K562 (cell line): Measurements from ENCODE around the gene GALNT12. TPM values are rescaled to one million over a fixed set of nuclear protein-coding genes. Genes with fewer than 3 reads are reported as not detected.

Experiments
- ATAC-seq: fragments of 200-7000 bp; cut with Tn5 transposase; 3 replicates; pipeline ENCODE4 v1.9.1; 2020; ENCODE audit warnings: moderate library complexity
- BruUV-seq: library from RNA; stranded (reverse); fragments of 400-500 nt; replicated peaks from 2 replicates; lab custom pipeline; 2021; lab: Mats Ljungman, UMichigan
- CTCF ChIA-PET: fragments of 300-600 bp; formaldehyde crosslinking; extraction: SDS; loops from one replicate; lab custom pipeline; 2021; ENCODE audit warnings: low intra/inter-chr PET ratio; lab: Yijun Ruan, JAX
- POLR2A ChIA-PET: fragments of 300-600, 350-650 bp; sonication (Branson Sonifier 250); formaldehyde crosslinking; extraction: SDS; loops from one replicate; lab custom pipeline; 2021; ENCODE audit warnings: antibody characterized with exemption, inconsistent platforms; lab: Yijun Ruan, JAX
- DNase-seq, 4 experiments: peaks; one replicate each; pipeline versions ENCODE4 v3.0.0 to v3.0.0-alpha.2; 2011 to 2018; ENCODE audit warnings: low spot score in 3 of 4, mixed read lengths in 3 of 4; ENCODE audit errors: extremely low read depth in 1 of 4
- FAIRE-seq: peaks from 2 replicates; lab custom pipeline; 2011; peaks lifted over from hg19 to GRCh38; lab: Jason Lieb, UNC
- H2AFZ ChIP-seq: 2 replicates; pipeline ENCODE4 v1.6.0; 2011; ENCODE audit warnings: low read depth, low read length, control low read depth, inconsistent platforms
- H3K27ac ChIP-seq: fragments of 200-600 bp; 3 replicates; pipeline ENCODE4 v1.8.0; 2011; ENCODE audit warnings: low read depth, mild to moderate bottlenecking, control low read depth, inconsistent platforms, low read length, moderate library complexity, mixed read lengths; ENCODE audit errors: extremely low read depth
- H3K27me3 ChIP-seq, 2 experiments: fragments of 300-600 bp in 1 of 2; 2 replicates in 1 of 2; 3 replicates in 1 of 2; pipeline versions ENCODE4 v1.6.0 to v1.8.0; 2011; ENCODE audit warnings: inconsistent platforms in 2 of 2, low read length in 2 of 2, mild to moderate bottlenecking in 1 of 2, mixed read lengths in 1 of 2, moderate library complexity in 1 of 2; ENCODE audit not compliant: control insufficient read depth in 2 of 2, insufficient read depth in 2 of 2
- H3K36me3 ChIP-seq: fragments of 300-600 bp; 3 replicates; pipeline ENCODE4 v1.8.0; 2011; ENCODE audit warnings: mild to moderate bottlenecking, low read length, inconsistent platforms; ENCODE audit not compliant: control insufficient read depth, insufficient read depth
- H3K4me1 ChIP-seq, 2 experiments: fragments of 200-600 bp in 1 of 2; replicated peaks in 1 of 2; 2 replicates in 1 of 2; 3 replicates in 1 of 2; pipeline versions ENCODE4 v1.5.1 to v1.8.0; 2011; ENCODE audit warnings: inconsistent platforms in 2 of 2, low read length in 2 of 2, mild to moderate bottlenecking in 1 of 2, mixed read lengths in 1 of 2, moderate library complexity in 1 of 2; ENCODE audit not compliant: control insufficient read depth in 2 of 2, insufficient read depth in 2 of 2
- H3K4me2 ChIP-seq: 2 replicates; pipeline ENCODE4 v1.6.1; 2011; ENCODE audit warnings: low read length, control low read depth, inconsistent platforms, mixed read lengths; ENCODE audit not compliant: insufficient read depth
- H3K4me3 ChIP-seq: fragments of 200-600 bp; sonication (generic), shearing (Covaris generic); 2 replicates; pipeline ENCODE4 v1.5.1; 2016; ENCODE audit warnings: control low read depth, inconsistent platforms
- H3K79me2 ChIP-seq: fragments of 200-600 bp; 3 replicates; pipeline ENCODE4 v1.8.0; 2011; ENCODE audit warnings: low read length, inconsistent platforms; ENCODE audit not compliant: control insufficient read depth, insufficient read depth
- H3K9ac ChIP-seq, 2 experiments: 2 replicates each; pipeline versions ENCODE4 v1.6.0 to v1.6.1; 2011; ENCODE audit warnings: low read depth in 2 of 2, low read length in 2 of 2, control low read depth in 1 of 2, inconsistent platforms in 1 of 2, mild to moderate bottlenecking in 1 of 2, mixed read lengths in 1 of 2; ENCODE audit not compliant: insufficient read depth in 1 of 2
- H3K9me1 ChIP-seq: one replicate; pipeline ENCODE4 v1.6.0; 2011; ENCODE audit warnings: inconsistent platforms, mild to moderate bottlenecking, low read length, moderate library complexity; ENCODE audit not compliant: control insufficient read depth, insufficient read depth
- H3K9me3 ChIP-seq: replicated peaks from 2 replicates; pipeline ENCODE4 v1.5.1; 2011; ENCODE audit warnings: low read depth, low read length, inconsistent platforms; ENCODE audit not compliant: control insufficient read depth, insufficient read depth
- H4K20me1 ChIP-seq: replicated peaks from 2 replicates; pipeline ENCODE4 v1.6.1; 2011; ENCODE audit warnings: low read length, inconsistent platforms, mixed read lengths; ENCODE audit not compliant: control insufficient read depth, insufficient read depth
- E2F6 ChIP-seq, 2 experiments: IDR thresholded peaks; 2 replicates each; pipeline ENCODE4 v1.6.1; 2011; ENCODE audit warnings: borderline replicate concordance in 1 of 2, control low read depth in 1 of 2, low read depth in 1 of 2, low read length in 1 of 2, mild to moderate bottlenecking in 1 of 2, mixed read lengths in 1 of 2, moderate library complexity in 1 of 2; ENCODE audit not compliant: insufficient read depth in 1 of 2, insufficient read length in 1 of 2, poor library complexity in 1 of 2, severe bottlenecking in 1 of 2; ENCODE audit errors: extremely low read depth in 1 of 2
- ETS2 ChIP-seq: IDR thresholded peaks from 2 replicates; pipeline ENCODE4 v1.6.1; 2016; ENCODE audit warnings: borderline replicate concordance, missing genetic modification characterization, mild to moderate bottlenecking, moderate library complexity, missing compliant biosample characterization; ENCODE audit not compliant: poor library complexity, severe bottlenecking
- KDM2B ChIP-seq: fragments of 250-450 bp; sonication (Bioruptor Pico); IDR thresholded peaks from 2 replicates; pipeline ENCODE4 v1.8.0; 2021; ENCODE audit warnings: mild to moderate bottlenecking, moderate library complexity
- RB1 ChIP-seq: fragments of 450-650 bp; IDR thresholded peaks from 2 replicates; pipeline ENCODE4 v1.6.1; 2017; ENCODE audit warnings: low read depth, mild to moderate bottlenecking
- SIRT6 ChIP-seq: IDR thresholded peaks from one replicate; pipeline ENCODE4 v1.6.1; 2012; ENCODE audit warnings: low read depth, mild to moderate bottlenecking, control low read depth, inconsistent platforms, low read length, moderate library complexity
- TRIM24 ChIP-seq, 2 experiments: fragments of 450-650 bp; IDR thresholded peaks; 2 replicates each; pipeline ENCODE4 v1.6.1; 2016
- ZNF318 ChIP-seq, 2 experiments: fragments of 450-650 bp; IDR thresholded peaks; 2 replicates each; pipeline ENCODE4 v1.6.1; 2016; ENCODE audit warnings: mild to moderate bottlenecking in 2 of 2, borderline replicate concordance in 1 of 2, low read depth in 1 of 2, moderate library complexity in 1 of 2
- WGBS: fragments of 100-300 bp; shearing (Covaris generic); methylation state at CpG from one replicate; pipeline ENCODE4 v1.1.6; 2016; ENCODE audit warnings: low coverage, mixed read lengths; ENCODE audit not compliant: insufficient coverage; ENCODE audit errors: missing lambda C conversion rate; 5-methylcytosine and 5-hydroxymethylcytosine counted together
- in situ Hi-C: fragments of 300-500 bp; cut with MboI; formaldehyde crosslinking; loops from 4 replicates; pipeline ENCODE4 v1.15.0; 2018; ENCODE audit warnings: inconsistent platforms, mixed read lengths
- intact Hi-C: fragments of 100-400 bp; cut with micrococcal nuclease; formaldehyde crosslinking; loops from 2 replicates; pipeline ENCODE4 v1.14.2; 2022
- polyA plus RNA-seq, 8 experiments: library from polyadenylated mRNA; depleted of rRNA in 4 of 8; stranded (reverse) in 5 of 8; unstranded in 3 of 8; fragments of >200 nt; fragmentation: Nextera tagmentation in 2 of 8; fragmentation: Illumina TruSeq in 1 of 8; extraction: Ambion mirVana in 2 of 8; extraction: Trizol in 1 of 8; gene quantifications; 2 replicates each; pipeline versions ENCODE4 v1.2.1 to v1.2.3, GENCODE V29; 2011 to 2014; ENCODE audit warnings: inconsistent platforms in 1 of 8, missing spikeins in 1 of 8
- total RNA-seq, 7 experiments: library from RNA; depleted of rRNA in 6 of 7; stranded (reverse); fragments of >200 nt in 6 of 7; fragmentation: Illumina TruSeq in 2 of 7; extraction: Trizol in 2 of 7; gene quantifications; 2 replicates each; pipeline versions ENCODE4 v1.2.1 to v1.2.3, GENCODE V29; 2011 to 2021; ENCODE audit warnings: low replicate concordance in 1 of 7
- TF ChIP-seq, protein P1 (sequence below): fragments of 250-450 bp; sonication (Bioruptor Pico); IDR thresholded peaks from 2 replicates; pipeline ENCODE4 v1.4.0; 2020; ENCODE audit warnings: borderline replicate concordance

The GALNT12 gene
- total and polyA plus RNA-seq, 9 of the 15 experiments (the other 6 are each of a cell fraction or from before 2014, with no cell fraction given): 29.7 to 82.9 (median 44.2) TPM

DNA sequence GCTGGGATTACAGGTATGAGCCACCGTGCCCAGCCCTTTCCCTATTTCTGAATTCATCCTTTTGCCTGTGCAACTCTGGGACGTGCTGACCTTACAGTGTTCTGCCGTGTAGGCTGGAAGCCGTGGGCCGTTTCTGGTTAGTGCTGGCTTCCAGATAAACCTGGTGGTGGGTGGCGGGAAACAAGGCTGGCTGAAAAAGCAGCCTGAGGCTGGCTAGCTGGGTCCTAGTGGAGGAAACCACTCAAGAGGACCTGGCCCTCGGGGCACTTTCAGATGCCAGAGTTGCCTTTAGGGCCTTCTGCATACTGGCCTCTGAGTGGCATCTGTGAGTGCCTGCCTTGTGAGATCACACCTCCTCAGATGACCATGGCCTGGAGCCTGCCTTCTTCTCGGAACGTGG, 26.9 kb downstream of the GALNT12 start:
- ChIA-PET POLR2A (no interaction called here), CTCF (no interaction called here)
- in situ Hi-C loops (no loop called here), intact Hi-C loops (loop anchor here (5.0 kb wide), 1 partner anchor 37 kb away; the partner anchor contains the start of gene ANKS6)
- H3K4me1 ChIP-seq: peaks cover 36 to 51% of the 10 kb centered on the region in 2 experiments
- no TSS peak for BruUV-seq
- H3K27me3 ChIP-seq: no peaks in the 10 kb centered on the region
- DNase-seq: peak in 1 of 4 experiments; percentile 55
- FAIRE-seq: peak; percentile 32
- peak overlapping the region; percentile 17; the same call in 1 of the 2 replicates for H2AFZ ChIP-seq
- H4K20me1 ChIP-seq: no peaks in the 10 kb centered on the region
- H3K9ac ChIP-seq: peak overlapping the region; percentile 70 to 78
- ATAC-seq: 0 out of 3 replicates have a peak, but pooled peaks have one; percentile 3
- H3K4me3 ChIP-seq: no peak overlapping the region
- H3K36me3 ChIP-seq: peaks cover 92% of the 10 kb centered on the region
- WGBS: 71% methylated on average over 9 of the region's 9 CpGs
- no peaks in the 10 kb centered on the region for H3K9me1 ChIP-seq
- H3K79me2 ChIP-seq: peaks cover 20% of the 10 kb centered on the region; the same call in 2 of the 3 replicates
- H3K4me2 ChIP-seq: peak overlapping the region; percentile 58; the same call in 1 of the 2 replicates
- no peaks in the 10 kb centered on the region for H3K9me3 ChIP-seq
- peak overlapping the region; percentile 98 for H3K27ac ChIP-seq
- peak in 1 of 2 experiments; percentile 74 for TF ChIP-seq E2F6 (IDR thresholded peaks at IDR 0.05; ENCODE audit: borderline replicate concordance in 1 of 2, extremely low read depth in 1 of 2, insufficient read depth in 1 of 2, insufficient read length in 1 of 2, low read depth in 1 of 2, low read length in 1 of 2, poor library complexity in 1 of 2, severe bottlenecking in 1 of 2)
- no peak for TF ChIP-seq RB1
- TF ChIP-seq, protein P1, sequence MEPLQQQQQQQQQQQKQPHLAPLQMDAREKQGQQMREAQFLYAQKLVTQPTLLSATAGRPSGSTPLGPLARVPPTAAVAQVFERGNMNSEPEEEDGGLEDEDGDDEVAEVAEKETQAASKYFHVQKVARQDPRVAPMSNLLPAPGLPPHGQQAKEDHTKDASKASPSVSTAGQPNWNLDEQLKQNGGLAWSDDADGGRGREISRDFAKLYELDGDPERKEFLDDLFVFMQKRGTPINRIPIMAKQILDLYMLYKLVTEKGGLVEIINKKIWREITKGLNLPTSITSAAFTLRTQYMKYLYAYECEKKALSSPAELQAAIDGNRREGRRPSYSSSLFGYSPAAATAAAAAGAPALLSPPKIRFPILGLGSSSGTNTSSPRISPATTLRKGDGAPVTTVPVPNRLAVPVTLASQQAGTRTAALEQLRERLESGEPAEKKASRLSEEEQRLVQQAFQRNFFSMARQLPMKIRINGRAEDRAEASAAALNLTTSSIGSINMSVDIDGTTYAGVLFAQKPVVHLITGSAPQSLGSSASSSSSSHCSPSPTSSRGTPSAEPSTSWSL: no peak
- TF ChIP-seq ETS2 (tag): no peak
- no peak for TF ChIP-seq TRIM24 (IDR thresholded peaks at IDR 0.05)
- no peak for TF ChIP-seq KDM2B (CRISPR knock-in tag)
- TF ChIP-seq SIRT6: no peak
- no peak for TF ChIP-seq ZNF318 (IDR thresholded peaks at IDR 0.05; ENCODE audit: borderline replicate concordance in 1 of 2, low read depth in 1 of 2)
